Endothelial cell of umbilical vein (primary cell): ENCODE measurements around the gene HOXB2. TPM values are rescaled to one million over a fixed set of nuclear protein-coding genes. Genes with fewer than 3 reads are reported as not detected.

Source experiments
- BruUV-seq: library from RNA; stranded (reverse); fragments of 400-500 nt; replicated peaks from 2 replicates; lab custom pipeline; 2021; lab: Mats Ljungman, UMichigan
- CTCF ChIA-PET: fragments of 300-600, 350-600 bp; sonication (Branson Sonifier 250); formaldehyde crosslinking; loops from one replicate; lab custom pipeline; 2021; ENCODE audit warnings: antibody characterized with exemption, inconsistent platforms; lab: Charles Lee
- POLR2A ChIA-PET: fragments of 300-600, 350-600 bp; sonication (Branson Sonifier 250); formaldehyde crosslinking; loops from one replicate; lab custom pipeline; 2021; ENCODE audit warnings: antibody characterized with exemption, inconsistent platforms; lab: Charles Lee
- DNase-seq: peaks from one replicate; pipeline ENCODE4 v3.0.0-alpha.2; 2011; ENCODE audit warnings: low read depth, low spot score
- FAIRE-seq: peaks from 2 replicates; lab custom pipeline; 2011; peaks lifted over from hg19 to GRCh38; lab: Jason Lieb, UNC
- H2AFZ ChIP-seq: 2 replicates; pipeline ENCODE4 v1.6.0; 2012; ENCODE audit warnings: low read depth, low read length, control low read depth, inconsistent platforms
- H3K27ac ChIP-seq: 2 replicates; pipeline ENCODE4 v1.5.1; 2011; ENCODE audit warnings: low read depth, mild to moderate bottlenecking, control low read depth, low read length, moderate library complexity; ENCODE audit not compliant: insufficient read depth
- H3K27me3 ChIP-seq, 2 experiments: 2 replicates each; pipeline versions ENCODE4 v1.6.0 to v1.6.1; 2011; ENCODE audit warnings: low read length in 2 of 2, mixed read lengths in 1 of 2; ENCODE audit not compliant: control insufficient read depth in 2 of 2, insufficient read depth in 2 of 2
- H3K36me3 ChIP-seq, 2 experiments: 2 replicates in 1 of 2; 3 replicates in 1 of 2; pipeline ENCODE4 v1.5.1; 2011; ENCODE audit warnings: low read length in 2 of 2, mild to moderate bottlenecking in 1 of 2, moderate library complexity in 1 of 2; ENCODE audit not compliant: control insufficient read depth in 2 of 2, insufficient read depth in 2 of 2; ENCODE audit errors: extremely low read depth in 1 of 2
- H3K4me1 ChIP-seq: 3 replicates; pipeline ENCODE4 v1.5.1; 2011; ENCODE audit warnings: mild to moderate bottlenecking, low read length; ENCODE audit not compliant: control insufficient read depth, insufficient read depth; ENCODE audit errors: extremely low read depth
- H3K4me2 ChIP-seq: 2 replicates; pipeline ENCODE4 v1.6.1; 2011; ENCODE audit warnings: low read length, control low read depth, mixed read lengths; ENCODE audit not compliant: insufficient read depth
- H3K4me3 ChIP-seq, 3 experiments: fragments of 200-600 bp in 1 of 3; sonication (generic), shearing (Covaris generic) in 1 of 3; replicated peaks in 1 of 3; 2 replicates each; pipeline ENCODE4 v1.5.1; 2011 to 2016; ENCODE audit warnings: control low read depth in 3 of 3, low read length in 3 of 3, mild to moderate bottlenecking in 2 of 3, inconsistent platforms in 1 of 3, low read depth in 1 of 3, moderate library complexity in 1 of 3; ENCODE audit not compliant: insufficient read depth in 1 of 3
- H3K79me2 ChIP-seq: 2 replicates; pipeline ENCODE4 v1.6.0; 2012; ENCODE audit warnings: low read length, inconsistent platforms; ENCODE audit not compliant: control insufficient read depth, insufficient read depth
- H3K9ac ChIP-seq: replicated peaks from 2 replicates; pipeline ENCODE3; 2011; ENCODE audit warnings: low read length, control low read depth; ENCODE audit not compliant: insufficient read depth; ENCODE audit errors: extremely low read depth
- H3K9me1 ChIP-seq: replicated peaks from 3 replicates; pipeline ENCODE4 v1.6.0; 2011; ENCODE audit warnings: mild to moderate bottlenecking, low read length; ENCODE audit not compliant: control insufficient read depth, insufficient read depth; ENCODE audit errors: extremely low read depth
- H3K9me3 ChIP-seq: replicated peaks from 2 replicates; pipeline ENCODE4 v1.5.1; 2012; ENCODE audit warnings: low read length, inconsistent platforms; ENCODE audit not compliant: control insufficient read depth, insufficient read depth
- H4K20me1 ChIP-seq: replicated peaks from 2 replicates; pipeline ENCODE3; 2011; ENCODE audit warnings: mild to moderate bottlenecking, low read length; ENCODE audit not compliant: control insufficient read depth, insufficient read depth; ENCODE audit errors: extremely low read depth
- EZH2 ChIP-seq: IDR thresholded peaks from 2 replicates; pipeline ENCODE4 v1.6.1; 2012; ENCODE audit warnings: borderline replicate concordance, low read depth, mild to moderate bottlenecking, moderate library complexity, low read length, inconsistent platforms; ENCODE audit not compliant: severe bottlenecking
- FOS ChIP-seq: IDR thresholded peaks from 2 replicates; pipeline ENCODE4 v1.6.1; 2011; ENCODE audit warnings: mild to moderate bottlenecking, low read length, moderate library complexity, borderline replicate concordance; ENCODE audit not compliant: insufficient read depth
- GATA2 ChIP-seq: IDR thresholded peaks from 2 replicates; pipeline ENCODE4 v1.7.0; 2011; ENCODE audit warnings: low read depth, mild to moderate bottlenecking, moderate library complexity, mixed read lengths, low read length; ENCODE audit not compliant: insufficient read length, insufficient read depth
- JUN ChIP-seq: IDR thresholded peaks from 2 replicates; pipeline ENCODE4 v1.6.1; 2011; ENCODE audit warnings: borderline replicate concordance, low read depth; ENCODE audit not compliant: insufficient read length, insufficient read depth
- MYC ChIP-seq: IDR thresholded peaks from one replicate; pipeline ENCODE4 v1.6.1; 2011; ENCODE audit warnings: mild to moderate bottlenecking, low read depth, low read length
- POLR2A ChIP-seq: IDR thresholded peaks from 2 replicates; pipeline ENCODE4 v1.6.1; 2012; ENCODE audit warnings: low read depth, mild to moderate bottlenecking, control low read depth, low read length
- POLR2AphosphoS5 ChIP-seq: IDR thresholded peaks from 2 replicates; pipeline ENCODE4 v1.6.1; 2012; ENCODE audit warnings: low read depth, mild to moderate bottlenecking, control low read depth, low read length, moderate library complexity; ENCODE audit not compliant: insufficient read depth
- dilution Hi-C: fragments of 300-500 bp; cut with MboI; formaldehyde crosslinking; loops from one replicate; pipeline ENCODE4 v1.15.0; 2019; ENCODE audit warnings: low sequenced_read_pairs; ENCODE audit not compliant: extremely low pct_ligation_motif_present
- intact Hi-C: fragments of 100-400 bp; cut with micrococcal nuclease; formaldehyde crosslinking; loops from one replicate; pipeline ENCODE4 v1.10.0; 2022
- polyA plus RNA-seq, 4 experiments: library from polyadenylated mRNA; depleted of rRNA in 3 of 4; stranded (reverse) in 3 of 4; unstranded in 1 of 4; fragments of >200 nt; gene quantifications; 2 replicates each; pipeline versions ENCODE4 v1.2.1 to v1.2.3, GENCODE V29; 2011 to 2012; ENCODE audit warnings: missing spikeins in 1 of 4
- total RNA-seq: library from RNA; stranded (reverse); gene quantifications from 2 replicates; pipeline ENCODE4 v1.2.3, GENCODE V29; 2021
- TF ChIP-seq, protein P1 (sequence below): IDR thresholded peaks from 2 replicates; pipeline ENCODE4 v1.6.1; 2011; ENCODE audit not compliant: insufficient read depth, insufficient read length
- TF ChIP-seq, protein P2 (sequence below), 2 donors: IDR thresholded peaks; 1 replicate in 1 of 2; 2 replicates in 1 of 2; pipeline ENCODE4 v1.5.1; 2011; ENCODE audit warnings: low read length in 2 of 2, mild to moderate bottlenecking in 2 of 2, moderate library complexity in 2 of 2, control low read depth in 1 of 2, inconsistent platforms in 1 of 2, low read depth in 1 of 2; ENCODE audit not compliant: insufficient read depth in 1 of 2; ENCODE audit errors: extremely low read depth in 1 of 2

Gene HOXB2
- total and polyA plus RNA-seq, 2 donors (not counting 3 experiments of a cell fraction or from before 2014, with no cell fraction given) = 14.1 to 23.3 TPM

DNA sequence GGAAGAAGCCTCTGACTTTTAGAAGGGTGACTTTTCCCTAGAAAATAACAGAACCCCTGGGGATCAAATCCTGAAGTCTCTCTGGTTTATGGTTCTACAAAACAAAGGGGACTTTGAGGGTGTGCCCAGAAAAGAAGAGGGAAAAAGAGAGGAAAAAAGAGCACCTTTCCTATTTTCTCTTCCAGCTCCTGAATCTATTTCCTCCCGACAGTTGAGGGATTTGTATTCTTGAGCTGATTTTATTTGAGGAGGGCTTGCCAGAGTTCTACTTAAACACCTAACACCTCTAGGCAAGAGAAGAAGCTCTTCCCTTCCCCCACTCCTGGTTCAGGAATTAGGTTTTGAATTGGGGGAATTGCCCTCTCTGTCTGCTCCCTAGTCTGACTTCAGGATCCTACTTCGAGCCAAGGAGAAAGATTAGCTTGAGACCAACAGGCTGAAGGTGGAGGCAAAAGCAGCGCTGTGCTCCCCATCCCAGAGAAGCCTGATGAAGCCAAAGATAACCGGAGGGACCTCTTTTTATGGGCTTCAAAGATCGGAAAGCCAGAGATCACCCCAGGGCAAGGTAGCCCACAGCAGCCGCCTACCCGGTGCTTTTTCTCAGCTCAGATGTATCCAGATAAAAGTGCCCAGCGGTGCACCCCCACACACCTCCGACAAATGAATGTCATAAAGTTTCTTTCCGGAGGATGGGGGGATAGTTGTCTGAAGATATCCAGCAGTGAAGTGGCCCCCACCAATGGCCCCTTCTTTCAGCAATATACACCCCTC lies 44.3 kb upstream of the HOXB2 start:
- no peak for TF ChIP-seq EZH2
- no peak for TF ChIP-seq MYC
- TF ChIP-seq, protein P1, sequence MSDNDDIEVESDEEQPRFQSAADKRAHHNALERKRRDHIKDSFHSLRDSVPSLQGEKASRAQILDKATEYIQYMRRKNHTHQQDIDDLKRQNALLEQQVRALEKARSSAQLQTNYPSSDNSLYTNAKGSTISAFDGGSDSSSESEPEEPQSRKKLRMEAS = no peak
- no peak for TF ChIP-seq POLR2AphosphoS5
- no peak for TF ChIP-seq JUN
- TF ChIP-seq, protein P2, sequence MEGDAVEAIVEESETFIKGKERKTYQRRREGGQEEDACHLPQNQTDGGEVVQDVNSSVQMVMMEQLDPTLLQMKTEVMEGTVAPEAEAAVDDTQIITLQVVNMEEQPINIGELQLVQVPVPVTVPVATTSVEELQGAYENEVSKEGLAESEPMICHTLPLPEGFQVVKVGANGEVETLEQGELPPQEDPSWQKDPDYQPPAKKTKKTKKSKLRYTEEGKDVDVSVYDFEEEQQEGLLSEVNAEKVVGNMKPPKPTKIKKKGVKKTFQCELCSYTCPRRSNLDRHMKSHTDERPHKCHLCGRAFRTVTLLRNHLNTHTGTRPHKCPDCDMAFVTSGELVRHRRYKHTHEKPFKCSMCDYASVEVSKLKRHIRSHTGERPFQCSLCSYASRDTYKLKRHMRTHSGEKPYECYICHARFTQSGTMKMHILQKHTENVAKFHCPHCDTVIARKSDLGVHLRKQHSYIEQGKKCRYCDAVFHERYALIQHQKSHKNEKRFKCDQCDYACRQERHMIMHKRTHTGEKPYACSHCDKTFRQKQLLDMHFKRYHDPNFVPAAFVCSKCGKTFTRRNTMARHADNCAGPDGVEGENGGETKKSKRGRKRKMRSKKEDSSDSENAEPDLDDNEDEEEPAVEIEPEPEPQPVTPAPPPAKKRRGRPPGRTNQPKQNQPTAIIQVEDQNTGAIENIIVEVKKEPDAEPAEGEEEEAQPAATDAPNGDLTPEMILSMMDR (IDR thresholded peaks at IDR 0.05; ENCODE audit: extremely low read depth in 1 of 2, insufficient read depth in 1 of 2, low read depth in 1 of 2, low read length in 2 of 2) = no peak
- no peak for TF ChIP-seq GATA2
- no peak for TF ChIP-seq POLR2A
- no peak for TF ChIP-seq FOS
- H2AFZ ChIP-seq = no peak overlapping the region
- FAIRE-seq = no peak
- H3K4me2 ChIP-seq = no peak overlapping the region
- no peak overlapping the region for H3K9ac ChIP-seq
- CTCF ChIA-PET = interaction anchor here (1.1 to 2.3 kb wide), 6 partner anchors 12 to 374 kb away, joined by 3 to 22 read pairs (median 6); no protein-coding TSS in a partner anchor
- peaks cover 30% of the 10 kb centered on the region for H3K79me2 ChIP-seq
- no peaks in the 10 kb centered on the region for H3K9me1 ChIP-seq
- peaks cover 43% of the 10 kb centered on the region for H3K4me1 ChIP-seq
- no peak overlapping the region for H3K4me3 ChIP-seq
- H4K20me1 ChIP-seq = no peaks in the 10 kb centered on the region
- DNase-seq = no peak
- H3K36me3 ChIP-seq = peaks cover 0 to 8% of the 10 kb centered on the region in 2 experiments
- POLR2A ChIA-PET = no interaction called here
- intact Hi-C loops (no loop called here), dilution Hi-C loops (no loop called here)
- H3K27me3 ChIP-seq = no peaks in the 10 kb centered on the region
- H3K9me3 ChIP-seq = no peaks in the 10 kb centered on the region
- no peak overlapping the region for H3K27ac ChIP-seq
- BruUV-seq = no TSS peak
